WERI-Rb-1 (cell line): ENCODE data around the gene DRD2.

ENCODE experiments used
- DNase-seq: peaks from one replicate; pipeline ENCODE4 v3.0.0-alpha.2; 2020
- H3K27ac ChIP-seq: fragments of 250-450 bp; sonication (Bioruptor Pico); 2 replicates; pipeline ENCODE4 v1.5.1; 2020; ENCODE audit warnings: mild to moderate bottlenecking, moderate library complexity
- H3K27me3 ChIP-seq: fragments of 250-450 bp; sonication (Bioruptor Pico); 2 replicates; pipeline ENCODE4 v1.5.1; 2021; ENCODE audit warnings: mild to moderate bottlenecking, low read depth, moderate library complexity; ENCODE audit not compliant: insufficient read depth, severe bottlenecking
- H3K36me3 ChIP-seq: fragments of 250-450 bp; sonication (Bioruptor Pico); 2 replicates; pipeline ENCODE4 v1.5.1; 2020; ENCODE audit warnings: mild to moderate bottlenecking, moderate library complexity
- H3K4me3 ChIP-seq: 2 replicates; pipeline ENCODE4 v1.5.1; 2011; ENCODE audit warnings: low read depth, mild to moderate bottlenecking, control low read depth, low read length
- H3K9me3 ChIP-seq: fragments of 250-450 bp; sonication (Bioruptor Pico); 2 replicates; pipeline ENCODE4 v1.5.1; 2021; ENCODE audit warnings: mild to moderate bottlenecking, moderate library complexity; ENCODE audit not compliant: severe bottlenecking
- TF ChIP-seq, protein P1 (sequence below): IDR thresholded peaks from 2 replicates; pipeline ENCODE4 v1.5.1; 2011; ENCODE audit warnings: low read depth, mild to moderate bottlenecking, control low read depth, inconsistent platforms, low read length

DRD2 gene

DNA sequence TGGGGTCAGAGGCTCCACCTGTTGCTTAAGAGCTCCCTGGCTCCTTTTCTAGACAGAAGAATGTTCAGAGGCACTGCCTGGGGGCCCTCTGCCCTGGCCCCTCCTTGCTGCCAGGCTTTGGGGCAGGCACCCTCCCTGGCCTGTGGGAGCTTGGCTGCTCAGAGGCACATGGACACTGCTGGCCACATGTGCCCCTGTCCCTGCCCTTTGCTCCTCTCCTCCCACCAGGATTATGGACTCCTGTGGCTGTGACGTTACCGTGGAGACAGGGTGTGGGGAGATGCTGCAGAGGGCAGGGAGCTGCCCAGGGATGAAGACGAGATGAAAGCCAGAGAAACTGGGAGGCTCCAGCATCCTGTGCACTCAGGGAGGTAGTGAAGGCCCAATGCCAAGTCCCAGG lies 14.7 kb downstream of the DRD2 start:
- H3K9me3 ChIP-seq, result no peaks in the 10 kb centered on the region
- no peak overlapping the region for H3K27ac ChIP-seq
- no peak overlapping the region for H3K4me3 ChIP-seq
- no peak for DNase-seq
- TF ChIP-seq, protein P1, sequence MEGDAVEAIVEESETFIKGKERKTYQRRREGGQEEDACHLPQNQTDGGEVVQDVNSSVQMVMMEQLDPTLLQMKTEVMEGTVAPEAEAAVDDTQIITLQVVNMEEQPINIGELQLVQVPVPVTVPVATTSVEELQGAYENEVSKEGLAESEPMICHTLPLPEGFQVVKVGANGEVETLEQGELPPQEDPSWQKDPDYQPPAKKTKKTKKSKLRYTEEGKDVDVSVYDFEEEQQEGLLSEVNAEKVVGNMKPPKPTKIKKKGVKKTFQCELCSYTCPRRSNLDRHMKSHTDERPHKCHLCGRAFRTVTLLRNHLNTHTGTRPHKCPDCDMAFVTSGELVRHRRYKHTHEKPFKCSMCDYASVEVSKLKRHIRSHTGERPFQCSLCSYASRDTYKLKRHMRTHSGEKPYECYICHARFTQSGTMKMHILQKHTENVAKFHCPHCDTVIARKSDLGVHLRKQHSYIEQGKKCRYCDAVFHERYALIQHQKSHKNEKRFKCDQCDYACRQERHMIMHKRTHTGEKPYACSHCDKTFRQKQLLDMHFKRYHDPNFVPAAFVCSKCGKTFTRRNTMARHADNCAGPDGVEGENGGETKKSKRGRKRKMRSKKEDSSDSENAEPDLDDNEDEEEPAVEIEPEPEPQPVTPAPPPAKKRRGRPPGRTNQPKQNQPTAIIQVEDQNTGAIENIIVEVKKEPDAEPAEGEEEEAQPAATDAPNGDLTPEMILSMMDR, result no peak
- no peaks in the 10 kb centered on the region for H3K36me3 ChIP-seq
- no peaks in the 10 kb centered on the region for H3K27me3 ChIP-seq

DNA sequence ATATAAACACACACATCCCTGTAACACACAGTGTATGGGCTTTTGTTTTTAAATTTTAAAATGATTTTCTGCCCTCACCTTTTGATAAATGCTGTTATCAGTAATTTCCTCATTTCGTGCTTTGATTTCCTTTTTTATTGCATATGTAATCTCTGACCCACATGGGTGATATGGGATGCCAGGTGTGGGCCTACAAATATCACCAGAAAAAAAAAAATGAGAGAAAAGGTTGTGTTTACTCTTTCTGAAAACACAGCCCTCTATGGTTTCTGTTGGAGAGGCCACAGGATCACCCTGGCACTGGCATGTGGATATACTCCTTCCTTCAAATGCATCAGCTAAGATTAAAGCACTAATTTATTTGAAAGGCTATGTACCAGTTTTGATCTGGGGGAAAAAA lies 17.0 kb downstream of the DRD2 start:
- Histone ChIP-seq H3K27ac (no peak overlapping the region), H3K4me3 (no peak overlapping the region), H3K36me3 (no peaks in the 10 kb centered on the region), H3K9me3 (no peaks in the 10 kb centered on the region), H3K27me3 (no peaks in the 10 kb centered on the region)
- DNase-seq, result no peak
- TF ChIP-seq, protein P1, result no peak

GRCh38 chr11:113457784-113458183 lies 17.4 kb downstream of the DRD2 start:
- Histone ChIP-seq H3K36me3 (no peaks in the 10 kb centered on the region), H3K27me3 (no peaks in the 10 kb centered on the region), H3K9me3 (no peaks in the 10 kb centered on the region), H3K4me3 (no peak overlapping the region), H3K27ac (no peak overlapping the region)
- DNase-seq, result no peak
- TF ChIP-seq, protein P1, result no peak

DNA sequence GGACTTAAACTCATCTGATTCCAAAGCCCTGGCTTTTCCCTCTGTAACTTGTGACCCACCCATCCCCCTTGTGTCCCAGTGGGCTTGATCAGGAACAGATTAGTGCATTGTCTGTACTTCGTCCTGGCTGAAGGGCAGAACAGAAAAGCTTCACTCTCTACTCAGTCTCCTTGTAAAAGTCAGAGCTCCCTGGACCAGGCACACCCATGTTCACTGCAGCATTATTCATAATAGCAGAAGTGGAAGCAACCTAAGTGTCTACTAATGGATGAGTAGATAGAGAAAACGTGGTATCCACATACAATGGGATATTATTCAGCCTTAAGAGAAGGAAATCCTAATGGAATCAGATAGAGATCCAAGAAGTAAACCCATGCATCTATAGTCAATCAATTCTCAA lies 20.7 kb downstream of the DRD2 start:
- Histone ChIP-seq H3K27ac (no peak overlapping the region), H3K27me3 (no peaks in the 10 kb centered on the region), H3K9me3 (no peaks in the 10 kb centered on the region), H3K4me3 (no peak overlapping the region), H3K36me3 (no peaks in the 10 kb centered on the region)
- DNase-seq, result no peak
- TF ChIP-seq, protein P1, result no peak

DNA sequence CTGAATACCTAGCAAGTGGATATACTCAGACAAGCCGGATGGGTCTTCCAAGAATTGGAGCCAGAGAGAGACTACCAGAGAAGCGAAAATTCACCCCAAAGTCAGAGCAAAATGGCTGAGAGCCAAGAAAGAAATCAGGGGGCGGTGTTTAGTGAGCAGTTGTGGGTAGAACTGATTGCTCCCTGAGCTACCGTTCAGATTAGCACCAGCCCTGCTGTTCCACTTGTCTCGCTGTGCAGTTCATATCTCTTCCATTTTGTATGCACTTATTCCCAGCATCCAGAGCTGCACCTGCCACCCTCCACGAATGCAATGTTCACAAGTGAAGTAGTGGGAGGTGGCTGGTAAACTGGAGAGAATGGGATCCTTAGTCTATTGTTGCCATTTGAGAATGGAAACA lies 25.5 kb downstream of the DRD2 start:
- DNase-seq, result no peak
- H3K9me3 ChIP-seq, result no peaks in the 10 kb centered on the region
- H3K36me3 ChIP-seq, result no peaks in the 10 kb centered on the region
- H3K27ac ChIP-seq, result no peak overlapping the region
- TF ChIP-seq, protein P1, result no peak
- H3K4me3 ChIP-seq, result no peak overlapping the region
- H3K27me3 ChIP-seq, result no peaks in the 10 kb centered on the region

DNA sequence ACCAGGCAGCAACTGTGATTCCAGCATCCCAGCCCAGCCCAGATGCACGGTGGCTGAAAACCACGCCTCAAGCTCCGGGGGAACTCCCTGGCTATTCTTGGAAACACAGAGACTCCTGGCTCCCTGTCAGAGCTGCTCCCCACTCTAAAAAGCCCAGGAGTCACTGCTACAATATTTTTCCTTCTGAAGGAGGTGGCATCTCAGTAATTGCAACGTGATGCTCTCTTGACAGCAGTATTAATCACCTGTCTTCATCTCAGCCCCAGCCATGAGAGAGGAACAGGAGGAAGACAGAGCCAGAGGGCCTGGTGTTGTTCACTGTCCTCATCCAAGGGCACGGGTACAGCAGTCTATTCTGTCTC lies 26.9 kb downstream of the DRD2 start:
- Histone ChIP-seq H3K27me3 (no peaks in the 10 kb centered on the region), H3K4me3 (no peak overlapping the region), H3K36me3 (no peaks in the 10 kb centered on the region), H3K9me3 (no peaks in the 10 kb centered on the region), H3K27ac (no peak overlapping the region)
- TF ChIP-seq, protein P1, result no peak
- DNase-seq, result no peak
